ENCODE results near the gene CTNNA1.

Gene CTNNA1

DNA sequence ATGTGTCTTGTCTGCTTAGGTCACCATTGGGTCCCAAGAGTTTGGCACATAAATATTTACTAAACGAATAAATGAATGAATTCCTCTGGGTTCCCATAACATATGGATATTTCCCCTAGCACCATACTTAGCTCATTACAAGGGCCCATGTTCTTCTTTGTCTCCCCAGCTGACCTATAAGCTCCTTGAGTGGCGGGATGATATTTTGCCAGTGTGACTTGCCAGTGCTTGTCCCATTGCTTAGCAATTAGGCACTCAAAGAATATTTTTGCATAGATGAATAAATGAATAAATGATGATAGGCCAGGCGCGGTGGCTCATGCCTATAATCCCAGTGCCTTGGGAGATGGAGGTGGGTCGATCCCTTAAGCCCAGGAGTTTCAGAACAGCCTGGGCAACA, 16.9 kb upstream of the CTNNA1 start:
- no peak overlapping the region for H3K27ac Mint-ChIP-seq
- no peaks in the 10 kb centered on the region for H3K27me3 Mint-ChIP-seq (ENCODE audit: low read depth)
- no peak overlapping the region for H3K4me3 Mint-ChIP-seq
- no peaks in the 10 kb centered on the region for H3K36me3 Mint-ChIP-seq (ENCODE audit: low read depth)
- H3K4me1 Mint-ChIP-seq: peaks cover 4% of the 10 kb centered on the region
- TF ChIP-seq, protein P1, sequence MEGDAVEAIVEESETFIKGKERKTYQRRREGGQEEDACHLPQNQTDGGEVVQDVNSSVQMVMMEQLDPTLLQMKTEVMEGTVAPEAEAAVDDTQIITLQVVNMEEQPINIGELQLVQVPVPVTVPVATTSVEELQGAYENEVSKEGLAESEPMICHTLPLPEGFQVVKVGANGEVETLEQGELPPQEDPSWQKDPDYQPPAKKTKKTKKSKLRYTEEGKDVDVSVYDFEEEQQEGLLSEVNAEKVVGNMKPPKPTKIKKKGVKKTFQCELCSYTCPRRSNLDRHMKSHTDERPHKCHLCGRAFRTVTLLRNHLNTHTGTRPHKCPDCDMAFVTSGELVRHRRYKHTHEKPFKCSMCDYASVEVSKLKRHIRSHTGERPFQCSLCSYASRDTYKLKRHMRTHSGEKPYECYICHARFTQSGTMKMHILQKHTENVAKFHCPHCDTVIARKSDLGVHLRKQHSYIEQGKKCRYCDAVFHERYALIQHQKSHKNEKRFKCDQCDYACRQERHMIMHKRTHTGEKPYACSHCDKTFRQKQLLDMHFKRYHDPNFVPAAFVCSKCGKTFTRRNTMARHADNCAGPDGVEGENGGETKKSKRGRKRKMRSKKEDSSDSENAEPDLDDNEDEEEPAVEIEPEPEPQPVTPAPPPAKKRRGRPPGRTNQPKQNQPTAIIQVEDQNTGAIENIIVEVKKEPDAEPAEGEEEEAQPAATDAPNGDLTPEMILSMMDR (IDR thresholded peaks at IDR 0.05; ENCODE audit: unreplicated experiment in 3 of 3): no peak
- H3K9me3 Mint-ChIP-seq: no peaks in the 10 kb centered on the region

DNA sequence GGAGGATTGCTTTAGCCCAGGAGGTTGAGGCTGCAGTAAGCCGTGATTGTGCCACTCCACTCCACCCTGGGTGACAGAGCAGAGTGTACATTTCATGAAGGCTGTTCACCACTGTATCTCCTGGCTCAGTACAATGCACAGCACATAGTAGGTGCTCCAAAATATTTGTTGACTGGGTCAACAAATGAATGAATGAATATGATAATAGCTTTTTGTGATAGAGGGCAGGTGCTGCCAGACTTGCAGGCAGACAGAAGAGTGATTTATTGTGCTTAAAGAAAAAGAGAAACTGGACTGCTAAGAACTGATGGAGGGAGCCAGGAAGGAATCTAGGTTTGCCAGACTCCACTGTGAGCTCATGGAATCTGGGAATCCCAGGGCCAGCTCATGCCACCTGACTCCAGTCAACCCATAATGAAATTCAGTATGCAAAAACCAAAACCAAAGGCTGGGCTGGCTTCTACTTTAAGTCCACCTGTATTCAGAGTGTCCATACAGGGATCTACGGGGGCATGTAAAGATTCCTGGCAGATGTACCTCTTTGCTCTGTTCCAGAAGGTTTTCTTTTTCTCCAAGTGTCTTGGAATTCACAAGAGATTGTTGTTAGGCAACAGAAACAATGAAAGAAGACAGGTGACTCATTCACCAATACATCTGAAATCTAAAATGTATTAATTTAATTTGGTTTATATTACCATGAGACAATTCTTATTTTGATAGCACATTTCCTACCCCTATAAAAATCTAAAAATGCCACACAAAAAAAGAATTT, 15.5 kb upstream of the CTNNA1 start:
- Mint-ChIP-seq H3K27me3 (ENCODE audit: low read depth) (no peaks in the 10 kb centered on the region), H3K4me1 (peaks cover 14% of the 10 kb centered on the region), H3K36me3 (ENCODE audit: low read depth) (no peaks in the 10 kb centered on the region), H3K9me3 (no peaks in the 10 kb centered on the region), H3K27ac (no peak overlapping the region), H3K4me3 (no peak overlapping the region)
- TF ChIP-seq, protein P1 (IDR thresholded peaks at IDR 0.05; ENCODE audit: unreplicated experiment in 3 of 3): no peak

DNA sequence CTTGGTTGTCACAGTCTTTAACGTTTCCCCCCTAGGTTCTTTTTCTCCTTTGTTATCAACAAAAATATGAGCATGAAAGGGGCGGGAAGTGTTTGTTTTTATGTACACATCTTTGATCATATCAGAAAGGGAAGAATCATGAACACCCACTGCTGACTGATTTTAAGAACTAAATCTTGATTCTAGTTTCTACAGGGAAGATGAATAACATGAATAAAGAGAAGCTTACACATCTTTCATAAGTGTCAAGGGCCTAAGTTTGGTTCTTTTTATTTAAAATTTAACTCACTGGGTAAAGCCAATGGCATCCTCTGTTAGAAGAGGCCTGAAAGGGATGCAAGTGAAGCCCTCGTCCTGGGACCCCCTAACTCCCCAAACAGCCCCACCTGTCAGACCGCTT, 14.8 kb upstream of the CTNNA1 start:
- no peaks in the 10 kb centered on the region for H3K36me3 Mint-ChIP-seq (ENCODE audit: low read depth)
- TF ChIP-seq, protein P1 (IDR thresholded peaks at IDR 0.05; ENCODE audit: unreplicated experiment in 3 of 3): no peak
- no peak overlapping the region for H3K27ac Mint-ChIP-seq
- no peak overlapping the region for H3K4me3 Mint-ChIP-seq
- H3K4me1 Mint-ChIP-seq: peaks cover 16% of the 10 kb centered on the region
- no peaks in the 10 kb centered on the region for H3K9me3 Mint-ChIP-seq
- H3K27me3 Mint-ChIP-seq (ENCODE audit: low read depth): no peaks in the 10 kb centered on the region

DNA sequence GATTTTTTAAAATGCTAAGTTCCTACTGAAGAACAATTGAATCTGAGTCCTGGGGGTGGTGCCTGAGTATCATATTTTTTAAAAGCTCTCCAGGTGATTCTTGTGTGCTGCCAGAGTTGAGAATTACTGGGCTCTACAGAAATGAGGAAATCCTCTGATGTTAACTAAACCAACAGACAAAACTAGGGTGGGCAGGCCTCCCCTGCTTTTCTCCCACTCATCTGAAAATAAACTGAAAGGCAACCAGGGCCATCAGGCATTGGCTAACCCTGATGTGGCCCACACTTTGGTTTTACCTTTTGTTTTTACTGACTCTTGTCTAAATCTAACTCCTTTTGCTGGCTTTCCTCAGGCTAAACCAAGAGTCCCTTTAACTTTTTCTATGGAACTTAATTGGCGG, 13.3 kb upstream of the CTNNA1 start:
- no peaks in the 10 kb centered on the region for H3K27me3 Mint-ChIP-seq (ENCODE audit: low read depth)
- peaks cover 16% of the 10 kb centered on the region for H3K4me1 Mint-ChIP-seq
- H3K9me3 Mint-ChIP-seq: no peaks in the 10 kb centered on the region
- H3K27ac Mint-ChIP-seq: no peak overlapping the region
- no peaks in the 10 kb centered on the region for H3K36me3 Mint-ChIP-seq (ENCODE audit: low read depth)
- no peak overlapping the region for H3K4me3 Mint-ChIP-seq
- TF ChIP-seq, protein P1 (IDR thresholded peaks at IDR 0.05; ENCODE audit: unreplicated experiment in 3 of 3): no peak

DNA sequence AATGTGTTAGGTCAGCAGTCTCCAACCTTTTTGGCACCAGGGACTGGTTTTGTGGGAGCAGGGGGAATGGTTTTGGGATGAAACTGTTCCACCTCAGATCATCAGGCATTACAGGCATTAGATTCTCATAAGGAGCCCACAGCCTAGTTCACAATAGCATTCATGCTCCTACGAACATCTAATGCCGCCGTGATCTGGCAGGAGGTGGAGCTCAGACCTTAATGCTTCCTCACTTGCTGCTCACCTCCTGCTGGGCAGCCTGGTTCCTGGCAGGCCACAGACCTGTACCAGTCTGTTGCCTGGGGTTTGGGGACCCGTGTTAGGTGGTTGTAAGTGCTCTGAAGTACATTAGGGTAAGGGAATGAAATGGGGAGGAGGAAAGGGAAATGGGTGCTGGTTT, 9.7 kb upstream of the CTNNA1 start:
- TF ChIP-seq, protein P1 (IDR thresholded peaks at IDR 0.05; ENCODE audit: unreplicated experiment in 3 of 3): no peak
- no peaks in the 10 kb centered on the region for H3K9me3 Mint-ChIP-seq

DNA sequence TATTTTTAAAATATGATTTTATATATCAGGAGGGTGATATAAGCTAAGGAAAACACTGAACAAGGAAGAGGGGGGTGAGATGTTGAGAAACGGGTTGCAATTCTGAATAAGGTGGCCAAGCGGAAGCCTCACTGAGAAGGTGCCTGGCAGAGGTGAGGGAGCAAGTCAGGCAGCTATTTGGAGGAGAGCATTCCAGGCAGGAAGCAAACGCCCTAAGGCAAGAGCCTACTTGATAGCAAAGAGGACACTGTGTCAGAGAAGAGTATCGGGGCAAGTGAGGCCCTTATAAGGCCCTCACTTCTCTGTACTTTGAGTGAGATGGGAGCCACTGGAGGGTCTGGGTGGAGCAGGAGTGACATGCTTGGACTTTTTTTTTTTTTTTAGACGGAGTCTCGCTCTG, 8.0 kb upstream of the CTNNA1 start:
- no peaks in the 10 kb centered on the region for H3K27me3 Mint-ChIP-seq (ENCODE audit: low read depth)

More for the DNA sequence above, 9.7 kb upstream of the CTNNA1 start:
- Mint-ChIP-seq H3K27me3 (ENCODE audit: low read depth) (no peaks in the 10 kb centered on the region), H3K36me3 (ENCODE audit: low read depth) (no peaks in the 10 kb centered on the region), H3K27ac (no peak overlapping the region), H3K4me3 (no peak overlapping the region), H3K4me1 (peaks cover 16% of the 10 kb centered on the region)

More for the DNA sequence above, 8.0 kb upstream of the CTNNA1 start:
- TF ChIP-seq, protein P1 (IDR thresholded peaks at IDR 0.05; ENCODE audit: unreplicated experiment in 3 of 3): no peak
- no peaks in the 10 kb centered on the region for H3K36me3 Mint-ChIP-seq (ENCODE audit: low read depth)
- peaks cover 12% of the 10 kb centered on the region for H3K4me1 Mint-ChIP-seq
- H3K4me3 Mint-ChIP-seq: no peak overlapping the region
- H3K27ac Mint-ChIP-seq: no peak overlapping the region
- H3K9me3 Mint-ChIP-seq: no peaks in the 10 kb centered on the region
